ENCODE measurements around the gene ADGRF3.
A peak's percentile ranks its signal among the peaks of the same experiment; 100 is the strongest.
"Not testable (repeated sequence)": the region's sequence is repeated elsewhere in the genome, so short reads cannot be mapped to it uniquely, and the experiment has no call there.

Gene ADGRF3, protein sequence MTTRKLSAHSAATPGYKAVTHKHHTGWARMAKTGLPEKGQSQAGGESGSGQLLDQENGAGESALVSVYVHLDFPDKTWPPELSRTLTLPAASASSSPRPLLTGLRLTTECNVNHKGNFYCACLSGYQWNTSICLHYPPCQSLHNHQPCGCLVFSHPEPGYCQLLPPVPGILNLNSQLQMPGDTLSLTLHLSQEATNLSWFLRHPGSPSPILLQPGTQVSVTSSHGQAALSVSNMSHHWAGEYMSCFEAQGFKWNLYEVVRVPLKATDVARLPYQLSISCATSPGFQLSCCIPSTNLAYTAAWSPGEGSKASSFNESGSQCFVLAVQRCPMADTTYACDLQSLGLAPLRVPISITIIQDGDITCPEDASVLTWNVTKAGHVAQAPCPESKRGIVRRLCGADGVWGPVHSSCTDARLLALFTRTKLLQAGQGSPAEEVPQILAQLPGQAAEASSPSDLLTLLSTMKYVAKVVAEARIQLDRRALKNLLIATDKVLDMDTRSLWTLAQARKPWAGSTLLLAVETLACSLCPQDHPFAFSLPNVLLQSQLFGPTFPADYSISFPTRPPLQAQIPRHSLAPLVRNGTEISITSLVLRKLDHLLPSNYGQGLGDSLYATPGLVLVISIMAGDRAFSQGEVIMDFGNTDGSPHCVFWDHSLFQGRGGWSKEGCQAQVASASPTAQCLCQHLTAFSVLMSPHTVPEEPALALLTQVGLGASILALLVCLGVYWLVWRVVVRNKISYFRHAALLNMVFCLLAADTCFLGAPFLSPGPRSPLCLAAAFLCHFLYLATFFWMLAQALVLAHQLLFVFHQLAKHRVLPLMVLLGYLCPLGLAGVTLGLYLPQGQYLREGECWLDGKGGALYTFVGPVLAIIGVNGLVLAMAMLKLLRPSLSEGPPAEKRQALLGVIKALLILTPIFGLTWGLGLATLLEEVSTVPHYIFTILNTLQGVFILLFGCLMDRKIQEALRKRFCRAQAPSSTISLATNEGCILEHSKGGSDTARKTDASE

DNA sequence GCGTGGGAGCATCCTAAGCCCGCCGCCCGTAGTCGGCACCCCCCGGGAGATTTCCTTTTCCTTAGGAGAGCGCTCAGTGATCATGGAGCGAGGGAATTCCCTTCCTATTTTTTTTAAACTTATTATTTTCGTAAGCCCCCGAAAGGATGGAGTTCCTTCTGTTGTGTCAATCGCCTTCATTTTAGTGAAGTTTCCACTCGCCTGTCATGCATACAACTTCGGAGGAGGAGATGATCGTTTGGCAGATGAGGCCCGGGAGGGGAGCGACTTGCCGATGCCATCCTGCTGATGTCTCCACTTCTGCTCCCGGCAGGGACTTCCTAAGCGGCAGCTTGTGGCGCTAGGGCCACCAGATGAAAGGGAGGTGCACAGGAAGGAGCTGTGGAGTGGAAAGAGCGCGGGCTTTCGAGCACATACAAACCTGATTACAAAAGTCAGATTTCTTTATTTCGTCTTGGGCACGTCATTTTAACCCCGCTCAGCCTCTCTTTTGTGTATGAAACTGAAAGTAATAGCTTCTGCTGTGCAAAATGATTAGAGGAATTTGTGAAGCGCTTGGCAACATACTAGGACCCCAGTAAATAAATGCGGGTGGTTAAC lies at the start of gene ADGRF3:
Gene ADGRF3, minus strand, starts transcription at position 336 of the 600 bp plus-strand sequence. CDS start 555 bp downstream, outside the sequence.
- DNase-seq = peak; percentile 19

DNA sequence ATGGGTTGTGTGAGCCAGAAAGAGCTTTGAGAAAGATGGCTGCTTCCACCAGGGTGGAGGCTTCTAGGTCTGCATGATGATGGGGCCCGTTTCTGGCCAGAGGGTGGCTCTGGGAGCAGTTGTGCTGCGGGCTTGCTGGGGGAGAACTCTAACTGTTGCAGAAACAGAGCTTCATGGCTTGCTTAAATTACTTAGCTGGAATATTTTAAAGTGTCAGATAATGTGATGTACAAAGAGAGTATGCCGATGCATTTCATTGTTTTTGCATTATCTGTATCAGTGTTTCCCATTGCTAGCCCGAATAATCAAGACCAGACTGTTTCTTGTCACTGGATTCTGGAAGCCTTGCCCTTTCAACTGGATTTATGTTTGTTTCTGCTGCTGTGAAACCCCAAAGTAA lies 48.8 kb upstream of the ADGRF3 start:
- DNase-seq = no peak

DNA sequence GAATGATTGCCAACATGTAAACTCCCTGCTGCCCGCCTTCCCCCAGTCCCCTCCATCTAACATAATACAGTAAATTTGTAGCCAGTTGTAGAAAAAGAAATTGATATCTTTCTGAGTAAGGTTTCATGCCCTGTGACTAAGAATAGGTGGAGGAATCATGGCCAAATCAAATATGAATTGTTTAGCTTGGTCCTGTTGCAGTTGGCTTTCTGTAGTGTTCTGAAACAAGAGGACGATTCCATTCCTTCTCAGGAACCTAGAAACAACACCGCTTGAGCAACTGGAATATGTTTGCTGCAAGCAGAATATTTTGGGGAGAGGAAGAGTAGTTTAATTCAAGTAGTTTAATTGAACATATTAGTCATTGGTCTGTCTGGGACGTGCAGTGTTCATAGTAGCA lies 48.1 kb upstream of the ADGRF3 start:
- no peak for DNase-seq

DNA sequence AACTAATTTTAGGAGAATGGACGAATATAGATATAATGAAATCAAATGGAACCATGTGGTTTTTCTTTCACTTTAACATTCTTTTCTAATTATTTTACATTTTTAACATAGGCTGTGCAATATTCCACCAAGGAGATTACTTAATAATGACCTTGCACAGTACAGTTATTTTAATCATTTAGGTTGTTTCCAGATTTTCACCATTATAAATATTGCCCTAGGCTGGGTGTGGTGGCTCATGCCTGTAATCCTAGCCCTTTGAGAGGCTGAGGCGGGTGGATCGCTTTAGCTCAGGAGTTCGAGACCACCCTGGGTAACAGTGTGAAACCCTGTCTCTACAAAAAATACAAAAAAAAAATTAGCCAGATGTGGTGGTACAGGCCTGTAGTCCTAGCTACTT lies 40.6 kb upstream of the ADGRF3 start:
- DNase-seq = no peak

DNA sequence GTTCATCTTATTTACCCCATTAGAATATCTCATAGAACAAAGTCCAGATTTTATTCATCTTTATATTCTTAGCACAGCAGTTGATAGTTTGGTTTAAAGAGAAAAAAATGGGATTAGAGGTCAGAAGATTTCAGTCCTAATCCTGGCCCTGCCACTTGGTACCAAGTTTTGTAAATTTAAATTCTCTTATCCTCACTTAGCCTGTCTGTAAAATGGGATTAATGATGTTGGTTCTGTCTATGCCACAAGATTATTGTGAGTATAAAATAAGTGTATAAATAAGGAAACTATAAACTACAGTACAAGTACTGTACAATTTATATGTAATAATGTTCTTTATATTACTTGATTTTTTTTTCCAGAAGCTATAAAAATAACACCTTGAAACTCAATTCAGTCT lies 38.0 kb upstream of the ADGRF3 start:
- DNase-seq = no peak

DNA sequence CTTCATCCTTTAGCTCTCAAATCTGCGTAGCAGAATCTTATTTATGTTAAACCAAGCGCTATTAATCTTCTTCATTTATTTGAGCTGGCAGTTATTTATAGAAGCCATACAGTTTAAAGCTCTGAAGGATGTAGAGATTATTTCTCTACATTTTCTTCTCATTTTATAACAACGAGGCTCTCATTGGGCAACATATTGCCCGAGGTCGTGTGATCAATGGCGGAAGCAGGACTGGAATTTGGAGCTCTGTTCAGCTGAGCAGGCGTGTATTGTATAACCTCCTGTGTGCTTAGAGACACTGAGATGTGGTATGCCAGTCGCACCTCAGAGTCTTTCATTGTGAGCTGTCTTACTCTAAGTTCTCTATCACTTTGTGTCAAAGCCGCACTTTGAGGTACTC lies 37.6 kb upstream of the ADGRF3 start:
- DNase-seq = no peak

DNA sequence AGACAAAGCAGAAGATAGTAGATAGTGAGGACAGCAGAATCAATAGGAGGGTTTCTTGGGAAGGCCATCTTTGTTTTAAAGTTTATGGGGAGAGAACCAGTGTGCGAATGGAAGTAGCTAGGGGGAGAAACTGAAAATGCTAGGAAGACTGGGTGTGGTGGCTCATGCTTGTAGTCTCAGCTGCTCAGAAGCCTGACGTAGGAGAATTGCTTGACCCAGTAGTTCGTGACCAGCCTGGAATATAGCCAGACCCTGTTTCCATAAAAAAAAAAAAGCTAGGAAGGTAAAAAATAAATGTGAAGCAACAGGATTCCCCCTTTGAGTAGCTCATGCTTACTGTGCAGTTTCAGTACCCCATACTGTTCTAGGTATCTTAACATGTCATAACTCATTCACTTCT lies 36.0 kb upstream of the ADGRF3 start:
- no peak for DNase-seq

DNA sequence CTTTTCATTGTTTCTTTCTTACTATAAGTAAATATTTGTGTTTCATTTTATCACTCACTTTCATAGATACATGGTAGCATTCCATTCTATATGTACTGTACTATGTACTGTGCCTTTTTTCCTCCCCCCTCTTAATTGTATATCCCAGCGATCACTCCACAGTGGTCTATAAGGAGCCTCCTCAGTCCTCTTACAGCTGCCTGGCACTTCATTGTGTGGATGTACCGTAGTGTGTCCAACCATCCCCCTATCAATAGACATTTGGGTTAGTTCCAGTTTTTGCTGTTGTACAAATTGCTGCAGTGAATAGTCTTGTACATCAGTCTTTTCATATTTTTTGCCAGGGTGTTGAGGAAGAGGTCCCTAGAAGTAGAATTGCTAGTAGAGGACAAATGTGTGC lies 33.7 kb upstream of the ADGRF3 start:
- DNase-seq = no peak

DNA sequence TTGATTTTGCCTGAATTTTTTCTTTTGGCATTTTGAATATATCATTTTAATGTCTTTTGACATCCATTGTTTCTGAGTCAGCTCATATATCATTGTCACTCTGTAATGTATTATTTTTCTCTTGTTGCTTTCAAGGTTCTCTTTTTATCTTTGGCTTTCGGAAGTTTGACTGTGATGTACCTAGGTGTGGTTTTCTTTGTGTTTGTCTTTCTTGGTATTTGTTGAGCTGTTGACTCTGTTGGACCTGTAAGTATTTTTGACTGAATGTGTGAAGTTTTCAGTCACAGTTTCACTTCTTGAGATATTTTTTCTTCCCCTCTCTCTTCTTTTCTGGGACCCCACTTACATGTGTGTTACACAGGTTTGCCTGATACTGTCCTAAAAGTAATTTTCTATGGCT lies 30.2 kb upstream of the ADGRF3 start:
- DNase-seq = no peak

DNA sequence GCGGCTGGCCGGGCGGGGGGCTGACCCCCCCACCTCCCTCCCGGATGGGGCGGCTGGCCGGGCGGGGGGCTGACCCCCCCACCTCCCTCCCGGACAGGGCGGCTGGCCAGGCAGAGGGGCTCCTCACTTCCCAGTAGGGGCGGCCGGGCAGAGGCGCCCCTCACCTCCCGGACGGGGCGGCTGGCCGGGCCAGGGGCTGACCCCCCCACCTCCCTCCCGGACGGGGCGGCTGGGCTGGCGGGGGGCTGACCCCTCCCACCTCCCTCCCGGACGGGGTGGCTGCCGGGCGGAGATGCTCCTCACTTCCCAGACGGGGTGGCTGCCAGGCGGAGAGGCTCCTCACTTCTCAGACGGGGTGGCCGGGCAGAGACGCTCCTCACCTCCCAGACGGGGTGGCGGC lies 24.3 kb upstream of the ADGRF3 start:
- not testable (repeated sequence) for DNase-seq

DNA sequence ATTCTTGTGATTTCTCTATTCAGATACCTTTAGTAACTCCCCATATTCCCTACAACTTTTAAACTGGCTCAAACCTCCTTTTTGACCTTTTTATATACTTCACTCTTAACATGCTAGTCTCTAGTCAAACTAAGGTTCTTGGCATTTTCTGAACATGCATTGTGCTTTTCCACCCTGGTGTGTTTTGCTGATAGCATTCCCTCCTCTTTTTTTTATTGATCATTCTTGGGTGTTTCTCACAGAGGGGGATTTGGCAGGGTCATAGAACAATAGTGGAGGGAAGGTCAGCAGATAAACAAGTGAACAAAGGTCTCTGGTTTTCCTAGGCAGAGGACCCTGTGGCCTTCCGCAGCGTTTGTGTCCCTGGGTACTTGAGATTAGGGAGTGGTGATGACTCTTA lies 23.1 kb upstream of the ADGRF3 start:
- not testable (repeated sequence) for DNase-seq

DNA sequence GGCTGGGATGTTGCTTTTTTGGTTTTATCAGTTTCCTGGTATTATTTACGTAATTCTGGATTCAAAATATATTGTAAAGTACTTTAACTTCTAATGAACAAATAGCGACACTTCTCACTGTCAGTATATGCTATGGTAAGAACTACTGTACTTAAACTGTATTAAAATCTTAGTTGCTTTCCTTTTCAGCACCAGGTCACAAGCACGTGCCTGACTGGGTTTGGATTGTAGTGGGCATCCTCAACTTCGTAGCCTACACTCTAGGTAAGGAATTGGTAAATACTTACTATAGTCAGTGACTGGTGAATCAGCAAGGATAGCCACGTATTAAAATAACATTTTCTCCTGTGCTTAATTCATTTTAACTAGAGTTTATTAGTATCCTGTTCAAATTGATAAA lies 20.4 kb upstream of the ADGRF3 start:
- no peak for DNase-seq

DNA sequence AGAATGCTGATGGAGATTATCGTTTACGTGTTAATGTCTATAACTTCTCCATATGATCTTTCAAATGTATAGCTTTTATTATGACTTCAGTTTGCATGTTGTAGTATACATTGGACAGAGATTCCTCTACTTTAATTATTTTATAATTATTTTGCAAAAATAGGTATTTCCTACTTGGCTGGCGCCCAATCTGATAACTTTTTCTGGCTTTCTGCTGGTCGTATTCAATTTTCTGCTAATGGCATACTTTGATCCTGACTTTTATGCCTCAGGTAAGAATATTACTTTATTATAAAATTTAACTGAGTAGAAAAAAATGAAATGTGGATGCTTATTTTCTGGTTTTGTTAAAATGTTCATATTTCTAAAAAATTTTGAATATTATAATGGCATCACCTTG lies 18.1 kb upstream of the ADGRF3 start:
- DNase-seq = no peak

DNA sequence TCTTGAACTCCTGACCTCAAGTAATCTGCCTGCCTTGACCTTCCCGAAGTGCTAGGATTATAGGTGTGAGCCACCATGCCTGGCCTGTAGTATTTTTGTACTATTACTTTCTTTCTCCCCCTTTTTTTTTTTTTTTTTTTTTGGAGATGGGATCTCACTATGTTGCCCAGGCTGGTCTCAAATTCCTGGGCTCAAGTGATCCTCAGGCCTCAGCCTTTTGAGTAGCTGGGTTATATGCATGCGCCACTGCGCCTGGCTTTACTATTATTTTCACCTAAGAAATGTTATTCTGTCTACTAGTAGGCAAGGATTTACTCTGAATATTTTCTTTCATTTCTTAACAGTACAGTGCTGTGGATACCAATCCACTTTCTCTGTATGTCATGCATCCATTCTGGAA lies 17.4 kb upstream of the ADGRF3 start:
- no peak for DNase-seq

DNA sequence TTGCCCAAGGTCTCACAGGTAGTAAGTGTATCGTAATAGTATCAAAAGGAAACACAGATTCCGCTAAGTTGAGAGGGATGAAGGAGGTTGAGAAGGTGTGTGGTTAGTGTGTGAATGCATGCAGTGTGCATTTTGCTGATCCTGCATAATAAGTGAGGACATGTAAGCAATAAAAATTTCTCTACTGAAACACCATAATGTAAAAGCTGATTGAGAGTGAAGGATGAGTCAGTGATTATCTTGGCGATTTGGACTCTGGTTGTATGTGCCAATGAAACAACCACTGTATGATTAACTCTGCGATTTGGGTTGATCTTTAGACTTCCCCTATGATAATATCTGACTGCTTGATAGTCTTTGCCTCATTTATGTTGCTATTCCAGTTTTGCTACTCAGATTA lies 16.7 kb upstream of the ADGRF3 start:
- no peak for DNase-seq

DNA sequence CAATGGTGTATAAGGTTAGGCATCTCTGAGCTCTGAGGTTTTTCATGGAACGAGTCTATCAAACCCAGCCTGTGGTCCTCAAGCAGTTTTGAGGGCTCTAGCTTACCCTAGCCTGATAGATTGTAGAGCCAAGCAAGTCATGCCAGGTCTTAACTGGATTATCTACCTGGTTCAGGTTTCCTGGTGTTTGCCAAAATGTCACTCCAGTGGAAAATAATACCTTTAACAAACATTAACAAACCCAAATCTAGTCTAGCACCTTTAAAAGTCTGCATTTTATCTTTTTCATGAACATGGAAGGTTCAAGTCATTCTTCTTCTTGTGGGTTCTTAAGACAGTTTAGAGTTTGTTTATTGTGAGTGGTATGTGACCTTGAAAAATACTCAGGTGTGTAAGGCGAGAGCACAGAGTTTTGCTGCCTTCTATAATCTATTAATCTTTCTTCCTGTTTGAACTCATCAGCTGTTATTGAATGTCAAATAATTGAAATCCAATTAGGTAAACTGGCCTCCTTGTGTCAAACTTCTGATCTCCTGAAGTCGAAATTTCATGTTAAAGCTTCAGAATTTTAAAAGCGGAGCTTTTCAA lies 13.4 kb upstream of the ADGRF3 start:
- no peak for DNase-seq

DNA sequence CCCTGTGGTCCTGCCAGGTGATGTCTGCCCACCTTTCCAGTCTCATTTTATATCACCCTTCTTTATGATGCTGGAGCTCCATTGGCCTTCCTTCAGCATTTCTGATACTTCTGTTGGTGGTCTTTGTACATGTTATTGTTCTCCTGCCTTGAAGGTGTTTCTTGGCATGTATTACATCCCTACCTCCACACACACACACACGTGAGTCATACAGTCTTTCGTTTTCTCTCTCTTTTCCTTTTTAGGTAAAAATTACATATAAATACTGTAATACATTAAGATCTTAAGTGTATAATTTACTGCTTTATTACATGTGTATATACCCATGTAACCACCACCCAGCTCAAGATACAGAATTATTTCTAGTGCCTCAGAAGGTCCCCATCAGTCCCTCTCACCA lies 10.2 kb upstream of the ADGRF3 start:
- no peak for DNase-seq

DNA sequence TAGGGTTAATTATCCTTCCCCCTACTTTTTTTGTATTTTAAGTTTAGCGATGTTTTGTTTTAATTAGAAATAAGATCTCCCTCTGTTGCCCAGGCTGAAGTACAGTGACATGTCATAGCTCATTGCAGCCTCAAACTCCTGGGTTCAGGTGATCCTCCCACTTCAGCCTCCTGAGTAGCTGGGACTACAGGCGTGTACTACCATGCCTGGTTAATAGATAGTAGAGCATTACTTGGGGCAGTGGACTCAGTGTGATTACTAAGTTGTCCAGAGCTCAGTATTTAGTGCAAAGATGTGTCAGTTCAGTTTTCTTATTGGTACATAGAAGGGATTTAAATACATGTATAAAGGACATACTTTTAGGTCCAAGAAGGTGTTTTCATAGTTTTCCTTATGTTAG lies 9.5 kb upstream of the ADGRF3 start:
- DNase-seq = no peak

DNA sequence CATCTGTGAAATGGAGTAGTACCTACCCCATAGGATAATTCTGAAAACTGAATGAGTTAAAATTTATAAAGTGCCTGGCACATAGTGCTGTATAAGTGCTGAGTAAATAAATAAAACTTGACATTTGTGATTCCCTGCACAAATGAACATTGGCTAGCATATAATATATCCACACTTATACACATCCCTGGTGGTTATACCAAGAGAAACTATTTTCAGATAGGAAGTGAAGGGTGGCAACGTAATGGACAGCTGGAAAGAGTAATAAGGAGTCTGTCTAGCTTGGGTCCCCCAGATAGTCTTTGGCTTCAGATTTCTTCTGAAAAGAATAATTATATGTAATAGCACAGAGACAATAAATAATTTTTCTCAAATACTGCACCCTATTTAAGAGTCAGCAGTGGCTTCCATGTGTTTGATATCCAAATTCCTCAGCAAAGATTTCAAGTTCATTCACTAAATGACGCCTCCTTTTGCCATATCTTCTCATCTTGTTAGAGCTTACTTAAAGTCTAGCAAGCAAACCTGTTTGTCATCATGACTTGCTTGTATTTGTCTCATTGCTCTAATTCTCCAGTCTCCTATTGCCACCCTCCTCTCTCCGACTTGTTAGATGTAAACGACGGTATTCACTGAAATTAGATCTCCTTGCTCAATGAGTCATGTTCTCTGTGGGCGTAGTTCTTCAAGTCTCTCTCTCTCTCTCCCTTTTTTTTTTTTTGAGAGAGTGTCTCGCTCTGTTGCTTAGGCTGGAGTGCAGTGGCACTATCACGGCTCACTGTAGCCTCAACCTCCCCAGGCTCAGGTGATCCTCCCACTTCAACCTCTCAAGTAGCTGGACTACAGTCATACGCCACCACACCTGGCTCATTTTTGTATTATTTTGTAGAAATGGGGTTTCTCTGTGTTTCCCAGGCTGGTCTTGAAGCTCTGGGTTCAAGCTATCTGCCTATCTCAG lies 8.7 kb upstream of the ADGRF3 start:
- peak; percentile 85 for DNase-seq

DNA sequence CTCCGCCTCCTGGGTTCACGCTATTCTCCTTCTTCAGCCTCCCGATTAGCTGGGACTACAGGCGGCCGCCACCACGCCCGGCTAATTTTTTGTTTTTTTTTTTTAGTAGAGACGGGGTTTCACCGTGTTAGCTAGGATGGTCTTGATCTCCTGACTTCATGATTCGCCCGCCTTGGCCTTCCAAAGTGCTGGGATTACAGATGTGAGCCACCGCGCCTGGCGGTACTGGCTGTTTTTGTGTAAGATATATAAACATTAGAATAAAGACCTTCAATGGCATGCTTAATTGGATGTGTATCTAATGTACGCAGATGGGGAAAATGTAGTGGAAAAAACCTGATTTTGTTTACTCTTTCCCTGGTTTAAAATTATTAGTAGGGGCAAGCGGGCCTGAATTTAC lies 7.9 kb upstream of the ADGRF3 start:
- not testable (repeated sequence) for DNase-seq

DNA sequence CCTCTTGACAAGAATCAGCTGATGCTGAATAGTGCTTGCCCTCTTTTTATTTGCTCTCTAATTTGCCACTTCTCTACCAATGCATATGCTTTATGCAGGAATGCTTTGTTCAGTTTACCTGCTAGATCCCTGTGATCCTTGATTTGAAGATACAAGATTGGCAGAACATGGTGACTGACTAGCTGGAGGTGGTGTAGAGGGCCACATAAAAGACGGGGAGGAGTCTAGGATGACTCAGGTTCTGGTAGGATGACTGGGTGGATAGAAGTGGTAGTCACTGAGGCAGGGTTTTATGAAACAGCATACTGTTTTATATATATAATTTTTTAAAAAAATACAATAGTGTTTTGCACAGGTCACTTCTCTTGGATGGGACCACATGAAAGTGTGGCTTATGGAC lies 6.3 kb upstream of the ADGRF3 start:
- DNase-seq = no peak
